DOHH2 (cell line): ENCODE data around the gene ADGRG6.

ENCODE experiments used
- EZH2phosphoT487 ChIP-seq: fragments of 200-600 bp; sonication (generic); IDR thresholded peaks from 2 replicates; pipeline ENCODE4 v1.6.1; 2017; ENCODE audit warnings: borderline replicate concordance, mild to moderate bottlenecking, antibody characterized with exemption, low read length, moderate library complexity, mixed read lengths
- TF ChIP-seq, protein P1 (sequence below): fragments of 200-600 bp; sonication (generic); IDR thresholded peaks from one replicate; pipeline ENCODE4 v1.5.1; 2014; ENCODE audit warnings: antibody characterized with exemption, mild to moderate bottlenecking, low read depth, low read length; ENCODE audit not compliant: poor library complexity, severe bottlenecking

- TF ChIP-seq, protein P1, sequence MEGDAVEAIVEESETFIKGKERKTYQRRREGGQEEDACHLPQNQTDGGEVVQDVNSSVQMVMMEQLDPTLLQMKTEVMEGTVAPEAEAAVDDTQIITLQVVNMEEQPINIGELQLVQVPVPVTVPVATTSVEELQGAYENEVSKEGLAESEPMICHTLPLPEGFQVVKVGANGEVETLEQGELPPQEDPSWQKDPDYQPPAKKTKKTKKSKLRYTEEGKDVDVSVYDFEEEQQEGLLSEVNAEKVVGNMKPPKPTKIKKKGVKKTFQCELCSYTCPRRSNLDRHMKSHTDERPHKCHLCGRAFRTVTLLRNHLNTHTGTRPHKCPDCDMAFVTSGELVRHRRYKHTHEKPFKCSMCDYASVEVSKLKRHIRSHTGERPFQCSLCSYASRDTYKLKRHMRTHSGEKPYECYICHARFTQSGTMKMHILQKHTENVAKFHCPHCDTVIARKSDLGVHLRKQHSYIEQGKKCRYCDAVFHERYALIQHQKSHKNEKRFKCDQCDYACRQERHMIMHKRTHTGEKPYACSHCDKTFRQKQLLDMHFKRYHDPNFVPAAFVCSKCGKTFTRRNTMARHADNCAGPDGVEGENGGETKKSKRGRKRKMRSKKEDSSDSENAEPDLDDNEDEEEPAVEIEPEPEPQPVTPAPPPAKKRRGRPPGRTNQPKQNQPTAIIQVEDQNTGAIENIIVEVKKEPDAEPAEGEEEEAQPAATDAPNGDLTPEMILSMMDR, result no peak
- TF ChIP-seq EZH2phosphoT487, result no peak
Observed at GRCh38 chr6:142412658-142413057, 110.9 kb downstream of the ADGRG6 start.
